GM23248 (cell line): ENCODE data around the gene ADAMTSL4.

Experiments
- EZH2 ChIP-seq: fragments of 200-600 bp; sonication (generic); IDR thresholded peaks from 2 replicates; pipeline ENCODE4 v1.6.1; 2018; ENCODE audit warnings: antibody characterized with exemption, mild to moderate bottlenecking; ENCODE audit not compliant: insufficient read depth, poor library complexity, severe bottlenecking
- EZH2phosphoT487 ChIP-seq: fragments of 200-600 bp; sonication (generic); IDR thresholded peaks from 2 replicates; pipeline ENCODE4 v1.6.1; 2018; ENCODE audit warnings: antibody characterized with exemption, moderate library complexity, mild to moderate bottlenecking, low read depth; ENCODE audit not compliant: insufficient read depth

GRCh38 chr1:150554086-150554452 lies 4.9 kb downstream of the ADAMTSL4 start:
- TF ChIP-seq EZH2, result no peak
- no peak for TF ChIP-seq EZH2phosphoT487
